ENCODE results near the gene TNXB.

- TF ChIP-seq CTCF (IDR thresholded peaks at IDR 0.05; ENCODE audit: poor library complexity, severe bottlenecking) (no peak), POLR2AphosphoS5 (IDR thresholded peaks at IDR 0.05) (no peak), EP300 (conservative IDR thresholded peaks at IDR 0.05; ENCODE audit: poor library complexity, severe bottlenecking) (no peak), RAD21 (conservative IDR thresholded peaks at IDR 0.05) (no peak), EZH2 (IDR thresholded peaks at IDR 0.05; ENCODE audit: borderline replicate concordance, insufficient read depth, low read length, poor library complexity, severe bottlenecking) (no peak), TAF1 (IDR thresholded peaks at IDR 0.05; ENCODE audit: low read depth) (no peak), MXI1 (conservative IDR thresholded peaks at IDR 0.05; ENCODE audit: poor library complexity, severe bottlenecking) (no peak), REST (IDR thresholded peaks at IDR 0.05; ENCODE audit: borderline replicate concordance) (no peak)
Measured at GRCh38 chr6:32083812-32084768, 25.0 kb downstream of the TNXB start.

Measured in neural cell (in vitro differentiated cells).